AG09319 (cell line): ENCODE results near the gene CDYL.

Experiments
- DNase-seq: peaks from one replicate; pipeline ENCODE4 v3.0.0-alpha.2; 2010; ENCODE audit warnings: low read depth; ENCODE audit errors: extremely low read depth
- TF ChIP-seq, protein P1 (sequence below): IDR thresholded peaks from 2 replicates; pipeline ENCODE4 v1.5.1; 2011; ENCODE audit warnings: low read depth, mild to moderate bottlenecking, inconsistent platforms, low read length, moderate library complexity

Gene CDYL

DNA sequence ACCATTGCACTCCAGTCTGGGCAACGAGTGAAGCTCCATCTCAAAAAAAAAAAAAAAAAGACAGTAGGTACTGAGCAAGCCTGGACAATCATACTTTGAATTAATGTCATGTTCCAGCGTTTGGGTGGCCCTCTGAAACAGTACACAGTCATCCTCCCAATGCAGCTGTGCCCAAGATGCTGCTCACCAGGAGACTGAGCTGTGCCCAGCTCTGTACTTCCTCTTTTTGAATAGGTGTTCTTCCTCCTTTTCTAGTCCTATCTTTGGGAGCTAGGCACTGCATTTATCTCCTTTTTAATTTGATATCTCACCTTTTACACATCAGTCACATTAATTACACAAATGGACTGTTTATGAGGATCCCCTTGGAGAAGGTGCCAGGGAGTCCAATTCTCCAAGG, 126.2 kb downstream of the CDYL start:
- no peak for DNase-seq

DNA sequence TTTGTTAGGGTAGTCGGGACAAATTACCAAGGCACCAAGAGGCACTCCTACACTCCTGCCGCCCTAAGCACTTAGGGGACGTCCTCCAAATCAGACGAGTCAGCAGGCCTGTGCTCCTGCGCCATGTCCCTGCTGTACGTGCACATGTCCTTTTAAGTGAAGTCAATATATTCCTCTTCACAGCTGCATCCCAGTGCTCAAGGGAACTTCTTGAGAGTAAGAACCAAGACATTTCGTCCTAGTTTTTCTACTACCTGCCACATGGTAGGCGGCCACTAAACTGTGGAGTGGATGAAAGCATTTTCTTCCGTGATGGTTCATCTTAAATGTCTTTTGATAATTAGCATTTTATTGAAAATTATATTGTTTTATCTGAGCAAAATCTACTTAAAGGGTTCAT, 126.9 kb downstream of the CDYL start:
- DNase-seq, result no peak
- TF ChIP-seq, protein P1, sequence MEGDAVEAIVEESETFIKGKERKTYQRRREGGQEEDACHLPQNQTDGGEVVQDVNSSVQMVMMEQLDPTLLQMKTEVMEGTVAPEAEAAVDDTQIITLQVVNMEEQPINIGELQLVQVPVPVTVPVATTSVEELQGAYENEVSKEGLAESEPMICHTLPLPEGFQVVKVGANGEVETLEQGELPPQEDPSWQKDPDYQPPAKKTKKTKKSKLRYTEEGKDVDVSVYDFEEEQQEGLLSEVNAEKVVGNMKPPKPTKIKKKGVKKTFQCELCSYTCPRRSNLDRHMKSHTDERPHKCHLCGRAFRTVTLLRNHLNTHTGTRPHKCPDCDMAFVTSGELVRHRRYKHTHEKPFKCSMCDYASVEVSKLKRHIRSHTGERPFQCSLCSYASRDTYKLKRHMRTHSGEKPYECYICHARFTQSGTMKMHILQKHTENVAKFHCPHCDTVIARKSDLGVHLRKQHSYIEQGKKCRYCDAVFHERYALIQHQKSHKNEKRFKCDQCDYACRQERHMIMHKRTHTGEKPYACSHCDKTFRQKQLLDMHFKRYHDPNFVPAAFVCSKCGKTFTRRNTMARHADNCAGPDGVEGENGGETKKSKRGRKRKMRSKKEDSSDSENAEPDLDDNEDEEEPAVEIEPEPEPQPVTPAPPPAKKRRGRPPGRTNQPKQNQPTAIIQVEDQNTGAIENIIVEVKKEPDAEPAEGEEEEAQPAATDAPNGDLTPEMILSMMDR, result no peak

More for the DNA sequence above, 126.2 kb downstream of the CDYL start:
- TF ChIP-seq, protein P1, result no peak

DNA sequence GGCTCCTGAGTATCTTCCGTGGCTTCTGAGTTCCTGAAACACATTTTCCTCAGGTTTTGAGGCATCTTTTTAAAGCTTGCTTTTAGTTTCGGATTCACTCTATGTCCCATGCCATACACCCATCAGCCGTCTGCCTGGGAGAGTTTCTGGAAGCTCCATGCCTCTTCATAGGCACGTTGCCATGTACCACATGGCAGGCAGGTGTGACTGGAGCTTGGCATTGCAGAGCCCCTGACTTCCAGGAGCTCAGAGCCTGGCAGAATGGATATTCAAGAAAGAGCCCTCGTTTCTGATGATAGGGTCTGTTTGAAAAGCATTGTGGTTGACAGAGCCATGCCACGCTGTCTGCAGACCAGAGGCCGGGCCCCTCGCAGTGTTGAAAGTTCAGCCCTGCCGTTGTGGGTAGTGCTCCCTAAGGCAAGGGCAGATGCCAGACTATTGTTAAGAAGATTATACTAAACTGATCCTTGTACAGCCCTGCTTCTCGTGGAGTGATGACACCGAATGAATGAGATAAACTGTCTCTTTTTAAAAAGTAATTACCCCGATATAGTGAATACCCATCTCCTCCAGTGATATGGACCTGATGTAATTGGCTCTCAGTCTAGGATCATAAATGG, 127.7 kb downstream of the CDYL start:
- TF ChIP-seq, protein P1, result no peak
- no peak for DNase-seq

DNA sequence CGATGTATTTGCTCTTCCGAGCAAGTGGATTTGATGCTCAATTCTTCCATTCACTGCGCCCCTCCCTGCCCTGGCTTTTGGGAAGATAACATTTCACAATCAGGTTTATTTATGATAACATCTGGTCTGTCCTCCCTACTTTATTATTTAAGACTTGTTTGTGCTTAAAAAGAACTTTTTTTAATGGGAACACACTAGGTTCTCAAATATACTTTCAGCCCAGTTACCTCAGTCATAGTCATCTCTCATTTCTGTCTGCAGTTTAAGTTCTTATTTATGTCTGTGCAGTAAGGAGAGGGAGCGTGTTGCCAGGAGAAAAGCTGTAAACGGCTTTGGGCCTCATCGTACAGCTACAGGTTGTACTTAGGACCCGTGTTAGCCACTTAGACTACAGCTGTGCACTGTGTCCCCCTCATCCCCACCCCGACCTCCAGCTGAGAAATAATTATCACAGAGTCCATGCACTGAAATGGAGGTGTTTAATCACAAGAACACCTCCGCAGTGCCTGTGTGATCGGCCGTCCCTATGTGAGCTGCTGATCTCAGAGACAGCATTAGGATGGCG, 128.3 kb downstream of the CDYL start:
- no peak for DNase-seq
- TF ChIP-seq, protein P1, result no peak

DNA sequence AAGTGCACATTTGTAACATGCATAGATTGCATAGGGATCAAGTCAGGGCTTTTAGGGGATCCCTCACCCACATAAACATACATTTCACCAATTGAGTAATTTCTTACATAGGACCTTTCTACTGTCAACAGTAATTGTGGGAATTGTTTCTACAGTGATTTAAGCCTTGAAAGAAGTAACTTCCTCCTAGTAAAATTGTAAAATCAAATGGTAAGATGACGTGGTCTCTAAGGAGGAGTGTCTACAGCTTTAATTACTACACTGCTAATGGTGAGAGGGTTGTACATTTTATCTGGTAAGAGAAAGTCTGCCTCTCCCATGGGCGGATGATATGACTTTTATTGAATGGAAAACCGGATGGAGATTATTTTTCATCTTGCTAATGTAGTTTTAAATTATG, 129.6 kb downstream of the CDYL start:
- no peak for DNase-seq
- TF ChIP-seq, protein P1, result no peak

DNA sequence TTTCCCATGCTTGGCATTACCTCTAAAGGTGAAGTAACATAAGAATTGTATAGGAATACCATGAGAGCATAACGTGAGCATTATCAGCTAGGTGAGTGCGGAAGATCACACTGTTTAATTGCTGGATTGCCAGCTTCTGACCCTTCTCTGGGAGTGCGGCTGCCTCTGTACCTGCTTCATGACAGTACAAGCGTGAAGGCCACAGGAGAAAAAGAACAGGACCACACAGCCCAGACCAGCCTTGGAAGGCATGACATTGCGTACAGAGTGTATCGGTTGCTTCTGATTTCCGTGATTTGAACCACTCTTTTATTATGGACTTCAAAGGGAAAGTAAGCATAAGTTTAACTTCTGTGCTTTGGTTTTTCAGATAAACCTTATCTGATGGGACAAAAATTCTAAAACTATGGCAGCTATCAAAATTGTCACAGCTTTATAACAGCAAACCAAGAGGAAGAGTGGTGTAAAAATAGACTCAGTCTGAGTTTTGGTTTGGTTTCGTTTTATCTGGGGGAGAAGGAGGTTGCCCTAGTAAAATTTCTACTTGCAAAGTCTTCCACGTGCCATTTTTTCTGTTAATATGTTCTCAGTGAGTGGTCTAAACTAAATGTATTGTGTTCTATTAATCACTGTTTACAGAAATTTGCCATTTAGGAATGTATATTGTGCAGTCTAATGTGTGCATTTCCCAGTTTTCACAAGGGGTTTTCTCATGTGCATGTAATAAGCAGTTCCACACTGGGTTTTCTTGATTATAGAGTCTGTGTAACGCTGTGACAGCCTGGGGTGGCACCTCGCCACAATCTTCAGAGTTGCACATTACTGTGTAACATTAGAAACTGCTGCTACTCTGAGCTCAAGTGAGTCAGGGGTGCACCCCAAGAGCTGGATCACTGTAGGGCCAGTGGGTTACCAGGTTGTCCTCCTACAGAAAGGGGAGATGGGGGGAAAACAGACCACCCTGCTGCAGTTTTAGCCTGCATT, 130.4 kb downstream of the CDYL start:
- no peak for DNase-seq
- TF ChIP-seq, protein P1, result no peak

DNA sequence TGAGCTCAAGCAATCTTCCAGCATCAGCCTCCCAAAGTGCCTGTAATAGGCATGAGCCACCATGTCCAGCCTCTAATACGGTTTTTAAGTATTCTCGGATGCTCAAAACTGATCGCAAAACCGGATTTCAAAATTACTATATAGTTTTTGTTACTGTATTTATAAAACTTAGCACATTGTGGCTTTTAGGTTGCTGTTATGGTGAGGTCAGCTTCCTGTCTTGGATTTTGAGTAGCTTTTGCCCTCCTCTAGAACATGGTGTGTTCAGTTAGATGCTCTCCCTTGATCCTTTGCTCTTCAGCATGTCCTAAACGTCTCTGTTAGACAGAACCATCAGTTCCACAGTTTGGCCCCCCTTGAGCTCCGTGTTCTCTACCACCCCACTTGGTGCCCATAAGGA, 131.4 kb downstream of the CDYL start:
- no peak for DNase-seq
- TF ChIP-seq, protein P1, result no peak
